Heart left ventricle (tissue), 16 donors: Measurements from ENCODE around the gene ISLR. TPM values are rescaled to one million over a fixed set of nuclear protein-coding genes. Genes with fewer than 3 reads are reported as not detected.

ENCODE experiments used
- ATAC-seq, 4 donors: fragments of 200-7000 bp; cut with Tn5 transposase; one replicate each; pipeline ENCODE4 v1.9.1; 2020 to 2022; ENCODE audit warnings: moderate library complexity in 4 of 4, mild to moderate bottlenecking in 3 of 4, moderate number of reproducible peaks in 1 of 4
- DNase-seq, 5 donors: peaks; one replicate each; pipeline ENCODE4 v3.0.0-alpha.2; 2020
- H3K27ac ChIP-seq, 12 donors: fragments of 200-600 bp; sonication (generic) in 4 of 12; one replicate each; pipeline versions ENCODE4 v1.5.0 to v1.8.0; 2016 to 2022; ENCODE audit warnings: mild to moderate bottlenecking in 2 of 12
- H3K27me3 ChIP-seq, 9 donors: fragments of 200-600 bp; sonication (generic) in 2 of 9; one replicate each; pipeline versions ENCODE4 v1.5.1 to v1.8.0; 2016 to 2022; ENCODE audit warnings: mild to moderate bottlenecking in 3 of 9
- H3K36me3 ChIP-seq, 9 donors: fragments of 200-600 bp; sonication (generic) in 2 of 9; one replicate each; pipeline versions ENCODE4 v1.5.0 to v1.8.0; 2018 to 2022; ENCODE audit warnings: mild to moderate bottlenecking in 2 of 9
- H3K4me1 ChIP-seq, 12 donors: fragments of 200-600 bp; sonication (generic) in 4 of 12; one replicate each; pipeline versions ENCODE4 v1.5.0 to v1.8.0; 2016 to 2022; ENCODE audit warnings: mild to moderate bottlenecking in 3 of 12
- H3K4me3 ChIP-seq, 12 donors: fragments of 200-600 bp; sonication (generic) in 4 of 12; one replicate each; pipeline versions ENCODE4 v1.5.0 to v1.8.0; 2017 to 2022; ENCODE audit warnings: mild to moderate bottlenecking in 9 of 12, moderate library complexity in 4 of 12
- H3K9me3 ChIP-seq, 12 donors: fragments of 200-600 bp; sonication (generic) in 4 of 12; one replicate each; pipeline versions ENCODE4 v1.5.0 to v1.8.0; 2016 to 2022; ENCODE audit warnings: mild to moderate bottlenecking in 1 of 12
- POLR2A ChIP-seq, 2 donors: fragments of 450-650 bp; IDR thresholded peaks; one replicate each; pipeline ENCODE4 v1.6.1; 2017; ENCODE audit warnings: antibody characterized with exemption in 2 of 2, mild to moderate bottlenecking in 2 of 2, moderate library complexity in 2 of 2
- WGBS, 4 donors: extraction: QIAGEN DNeasy Blood & Tissue Kit in 2 of 4; methylation state at CpG; one replicate each; pipeline versions ENCODE4 v1.1.5 to v1.1.7; 2013 to 2018; 5-methylcytosine and 5-hydroxymethylcytosine counted together
- intact Hi-C, 10 donors: fragments of 100-400 bp; cut with DNase I; formaldehyde crosslinking; loops; one replicate each; pipeline versions ENCODE4 v1.11.1 to v1.14.2; 2022
- polyA plus RNA-seq, 2 donors: library from polyadenylated mRNA; stranded (reverse); fragments of 200-250 nt; gene quantifications; one replicate each; pipeline ENCODE4 v1.2.3, GENCODE V29; 2013
- total RNA-seq, 9 donors: library from RNA; depleted of rRNA in 2 of 9; stranded (reverse); fragments of >200 nt in 2 of 9; fragmentation: NEBNext Ultra II Directional in 3 of 9; extraction: Animal tissue kit (Norgen Biotek cat#: 25700) in 3 of 9; gene quantifications; one replicate each; pipeline versions ENCODE4 v1.1.0 to v1.2.4, GENCODE V29; 2016 to 2023
- TF ChIP-seq, protein P1 (sequence below), 12 donors: fragments of 200-600 bp; sonication (generic) in 4 of 12; IDR thresholded peaks; one replicate each; pipeline versions ENCODE4 v1.5.0 to v1.8.0; 2018 to 2022; ENCODE audit warnings: antibody characterized with exemption in 12 of 12, mild to moderate bottlenecking in 5 of 12
- donor health status: ischemic (EF 13 %, LVEDD 7.1; RV severe dilation, severe dysfunction).
- donor health status: healthy with polysubstance abuse.
- donor health status: DM: no; HTN: yes; CAD: no.
- donor health status: DM: no; HTN: no; CAD: no.
- donor health status: ischemic (EF 25% LVEDD 6.9; RV normal size, moderate dysfunction).
- donor health status: ischemic (EF 25% LVEDD 5.7; RV mildly dilated, moderate dysfunction).
- donor health status: healthy.
- donor health status: DM: yes; HTN: yes; CAD: no.
- donor health status: ischemic (EF 35%, LVEDD 5.7; RV mildly dilated, moderate dysfunction).
- donor health status: nonischemic (EF 11% LVEDD 7.7; RV severe dilation, severe dysfunction).
- donor health status: DM: yes; HTN: yes; CAD: no.
- donor health status: PGD.
- donor health status: ischemic (EF 29% LVEDD 5.4; RV normal size, mild dysfunction).
- donor health status: nonischemic (EF 23%, LVEDD 6.1; RV moderate dilation, normal function).

ISLR gene
- total and polyA plus RNA-seq, 11 donors, result 5.1 to 32.3 (median 16.6) TPM

DNA sequence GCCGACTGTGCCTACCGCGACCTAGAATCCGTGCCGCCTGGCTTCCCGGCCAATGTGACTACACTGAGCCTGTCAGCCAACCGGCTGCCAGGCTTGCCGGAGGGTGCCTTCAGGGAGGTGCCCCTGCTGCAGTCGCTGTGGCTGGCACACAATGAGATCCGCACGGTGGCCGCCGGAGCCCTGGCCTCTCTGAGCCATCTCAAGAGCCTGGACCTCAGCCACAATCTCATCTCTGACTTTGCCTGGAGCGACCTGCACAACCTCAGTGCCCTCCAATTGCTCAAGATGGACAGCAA lies 1.4 kb downstream of the ISLR start:
- peak in 1 of 5 donors; percentile 19 for DNase-seq
- intact Hi-C loops, result loop anchor here in 5 of 10 donors (5.0 kb wide), 2 partner anchors 33 to 38 kb away; no protein-coding TSS in a partner anchor
- 81 to 98% (median 85%) methylated on average over 10 to 14 of the region's 14 CpGs for WGBS, 4 donors
- Histone ChIP-seq H3K36me3 (peaks cover 0 to 6% (median 0%) of the 10 kb centered on the region in 9 donors), H3K4me3 (peak overlapping the region in 10 of 12 donors; percentile 24 to 57 (median 44)), H3K27ac (peak overlapping the region in 7 of 12 donors; percentile 43 to 94 (median 86)), H3K4me1 (peaks cover 0 to 85% (median 55%) of the 10 kb centered on the region in 12 donors), H3K9me3 (no peaks in the 10 kb centered on the region), H3K27me3 (no peaks in the 10 kb centered on the region)
- no peak for ATAC-seq
- TF ChIP-seq, protein P1, sequence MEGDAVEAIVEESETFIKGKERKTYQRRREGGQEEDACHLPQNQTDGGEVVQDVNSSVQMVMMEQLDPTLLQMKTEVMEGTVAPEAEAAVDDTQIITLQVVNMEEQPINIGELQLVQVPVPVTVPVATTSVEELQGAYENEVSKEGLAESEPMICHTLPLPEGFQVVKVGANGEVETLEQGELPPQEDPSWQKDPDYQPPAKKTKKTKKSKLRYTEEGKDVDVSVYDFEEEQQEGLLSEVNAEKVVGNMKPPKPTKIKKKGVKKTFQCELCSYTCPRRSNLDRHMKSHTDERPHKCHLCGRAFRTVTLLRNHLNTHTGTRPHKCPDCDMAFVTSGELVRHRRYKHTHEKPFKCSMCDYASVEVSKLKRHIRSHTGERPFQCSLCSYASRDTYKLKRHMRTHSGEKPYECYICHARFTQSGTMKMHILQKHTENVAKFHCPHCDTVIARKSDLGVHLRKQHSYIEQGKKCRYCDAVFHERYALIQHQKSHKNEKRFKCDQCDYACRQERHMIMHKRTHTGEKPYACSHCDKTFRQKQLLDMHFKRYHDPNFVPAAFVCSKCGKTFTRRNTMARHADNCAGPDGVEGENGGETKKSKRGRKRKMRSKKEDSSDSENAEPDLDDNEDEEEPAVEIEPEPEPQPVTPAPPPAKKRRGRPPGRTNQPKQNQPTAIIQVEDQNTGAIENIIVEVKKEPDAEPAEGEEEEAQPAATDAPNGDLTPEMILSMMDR (IDR thresholded peaks at IDR 0.05), result no peak
- TF ChIP-seq POLR2A (IDR thresholded peaks at IDR 0.05), result no peak

DNA sequence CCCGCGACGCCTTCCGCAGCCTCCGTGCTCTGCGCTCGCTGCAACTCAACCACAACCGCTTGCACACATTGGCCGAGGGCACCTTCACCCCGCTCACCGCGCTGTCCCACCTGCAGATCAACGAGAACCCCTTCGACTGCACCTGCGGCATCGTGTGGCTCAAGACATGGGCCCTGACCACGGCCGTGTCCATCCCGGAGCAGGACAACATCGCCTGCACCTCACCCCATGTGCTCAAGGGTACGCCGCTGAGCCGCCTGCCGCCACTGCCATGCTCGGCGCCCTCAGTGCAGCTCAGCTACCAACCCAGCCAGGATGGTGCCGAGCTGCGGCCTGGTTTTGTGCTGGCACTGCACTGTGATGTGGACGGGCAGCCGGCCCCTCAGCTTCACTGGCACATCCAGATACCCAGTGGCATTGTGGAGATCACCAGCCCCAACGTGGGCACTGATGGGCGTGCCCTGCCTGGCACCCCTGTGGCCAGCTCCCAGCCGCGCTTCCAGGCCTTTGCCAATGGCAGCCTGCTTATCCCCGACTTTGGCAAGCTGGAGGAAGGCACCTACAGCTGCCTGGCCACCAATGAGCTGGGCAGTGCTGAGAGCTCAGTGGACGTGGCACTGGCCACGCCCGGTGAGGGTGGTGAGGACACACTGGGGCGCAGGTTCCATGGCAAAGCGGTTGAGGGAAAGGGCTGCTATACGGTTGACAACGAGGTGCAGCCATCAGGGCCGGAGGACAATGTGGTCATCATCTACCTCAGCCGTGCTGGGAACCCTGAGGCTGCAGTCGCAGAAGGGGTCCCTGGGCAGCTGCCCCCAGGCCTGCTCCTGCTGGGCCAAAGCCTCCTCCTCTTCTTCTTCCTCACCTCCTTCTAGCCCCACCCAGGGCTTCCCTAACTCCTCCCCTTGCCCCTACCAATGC lies 2.0 kb downstream of the ISLR start:
- peak in 4 of 5 donors; percentile 6 to 62 (median 22) for DNase-seq
- Histone ChIP-seq H3K36me3 (peaks cover 0 to 6% (median 0%) of the 10 kb centered on the region in 9 donors), H3K27ac (peak overlapping the region in 2 of 12 donors; percentile 29 to 84), H3K4me1 (peaks cover 0 to 87% (median 59%) of the 10 kb centered on the region in 12 donors), H3K27me3 (no peaks in the 10 kb centered on the region), H3K4me3 (peak overlapping the region in 6 of 12 donors; percentile 44 to 57 (median 52)), H3K9me3 (no peaks in the 10 kb centered on the region)
- intact Hi-C loops, result loop anchor here in 3 of 10 donors (5.0 kb wide), 2 partner anchors 33 to 38 kb away; no protein-coding TSS in a partner anchor
- no peak for ATAC-seq
- WGBS, 4 donors, result 92 to 95% (median 94%) methylated on average over 42 to 45 of the region's 45 CpGs
- TF ChIP-seq POLR2A (IDR thresholded peaks at IDR 0.05), result no peak
- TF ChIP-seq, protein P1 (IDR thresholded peaks at IDR 0.05), result no peak

DNA sequence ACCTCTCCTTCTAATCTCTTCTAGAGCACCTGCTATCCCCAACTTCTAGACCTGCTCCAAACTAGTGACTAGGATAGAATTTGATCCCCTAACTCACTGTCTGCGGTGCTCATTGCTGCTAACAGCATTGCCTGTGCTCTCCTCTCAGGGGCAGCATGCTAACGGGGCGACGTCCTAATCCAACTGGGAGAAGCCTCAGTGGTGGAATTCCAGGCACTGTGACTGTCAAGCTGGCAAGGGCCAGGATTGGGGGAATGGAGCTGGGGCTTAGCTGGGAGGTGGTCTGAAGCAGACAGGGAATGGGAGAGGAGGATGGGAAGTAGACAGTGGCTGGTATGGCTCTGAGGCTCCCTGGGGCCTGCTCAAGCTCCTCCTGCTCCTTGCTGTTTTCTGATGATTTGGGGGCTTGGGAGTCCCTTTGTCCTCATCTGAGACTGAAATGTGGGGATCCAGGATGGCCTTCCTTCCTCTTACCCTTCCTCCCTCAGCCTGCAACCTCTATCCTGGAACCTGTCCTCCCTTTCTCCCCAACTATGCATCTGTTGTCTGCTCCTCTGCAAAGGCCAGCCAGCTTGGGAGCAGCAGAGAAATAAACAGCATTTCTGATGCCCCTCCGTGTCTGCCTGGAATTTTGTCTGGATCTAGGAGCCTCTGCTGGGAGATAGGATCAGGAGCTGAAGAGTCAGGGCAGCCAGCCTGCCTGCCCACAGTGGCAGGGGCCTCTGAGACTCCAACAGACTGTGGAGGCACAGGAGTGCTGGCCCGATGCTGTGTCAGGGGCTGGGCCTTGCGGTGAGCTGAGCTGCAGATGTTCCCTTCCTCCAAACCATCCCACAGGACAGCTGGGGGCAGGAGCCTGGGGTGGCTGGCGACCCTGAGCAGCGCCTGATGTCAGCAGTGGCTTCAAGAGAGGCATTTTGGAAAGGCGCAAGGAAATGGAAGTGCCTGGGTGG lies 3.0 kb downstream of the ISLR start:
- peak overlapping the region in 2 of 12 donors; percentile 56 to 57 for H3K4me3 ChIP-seq
- DNase-seq (peak in 2 of 5 donors; percentile 12 to 14), ATAC-seq (no peak)
- peaks cover 0 to 6% (median 0%) of the 10 kb centered on the region in 9 donors for H3K36me3 ChIP-seq
- TF ChIP-seq POLR2A (IDR thresholded peaks at IDR 0.05), result no peak
- TF ChIP-seq, protein P1 (IDR thresholded peaks at IDR 0.05), result no peak
- no peaks in the 10 kb centered on the region for H3K27me3 ChIP-seq
- 71 to 80% (median 77%) methylated on average over 10 of the region's 10 CpGs for WGBS, 4 donors
- H3K27ac ChIP-seq, result peak overlapping the region in 1 of 12 donors; percentile 29
- no peaks in the 10 kb centered on the region for H3K9me3 ChIP-seq
- intact Hi-C loops, result loop anchor here in 3 of 10 donors (5.0 kb wide), 2 partner anchors 34 to 39 kb away; no protein-coding TSS in a partner anchor
- H3K4me1 ChIP-seq, result peaks cover 0 to 87% (median 63%) of the 10 kb centered on the region in 12 donors
